Psoas muscle (tissue), 8 donors: Measurements from ENCODE around the gene BCLAF1. TPM values are rescaled to one million over a fixed set of nuclear protein-coding genes. Genes with fewer than 3 reads are reported as not detected.

Source experiments
- ATAC-seq, 4 donors: fragments of 200-7000 bp; cut with Tn5 transposase; one replicate each; pipeline ENCODE4 v1.9.1; 2020; ENCODE audit warnings: moderate library complexity in 3 of 4, mild to moderate bottlenecking in 2 of 4
- DNase-seq, 2 donors: peaks; one replicate each; pipeline ENCODE4 v3.0.0-alpha.2; 2020
- H3K27ac ChIP-seq: fragments of 200-600 bp; one replicate; pipeline ENCODE4 v1.8.0; 2022
- H3K27me3 ChIP-seq, 3 donors: fragments of 200-600 bp in 1 of 3; one replicate each; pipeline versions ENCODE4 v1.6.1 to v1.8.0; 2013 to 2022; ENCODE audit warnings: low read length in 2 of 3, mild to moderate bottlenecking in 2 of 3, moderate library complexity in 1 of 3; ENCODE audit not compliant: insufficient read depth in 3 of 3
- H3K36me3 ChIP-seq, 2 donors: fragments of 200-600 bp in 1 of 2; one replicate each; pipeline versions ENCODE4 v1.6.1 to v1.8.0; 2013 to 2022; ENCODE audit warnings: low read depth in 1 of 2, mild to moderate bottlenecking in 1 of 2, moderate library complexity in 1 of 2; ENCODE audit not compliant: insufficient read depth in 1 of 2
- H3K4me1 ChIP-seq: fragments of 200-600 bp; one replicate; pipeline ENCODE4 v1.8.0; 2022
- H3K4me3 ChIP-seq: fragments of 200-600 bp; one replicate; pipeline ENCODE4 v1.8.0; 2022; ENCODE audit warnings: mild to moderate bottlenecking
- H3K9me3 ChIP-seq: fragments of 200-600 bp; one replicate; pipeline ENCODE4 v1.8.0; 2022
- CTCF ChIP-seq: fragments of 200-600 bp; IDR thresholded peaks from one replicate; pipeline ENCODE4 v1.8.0; 2022; ENCODE audit warnings: antibody characterized with exemption
- WGBS, 3 donors: extraction: QIAGEN DNeasy Blood & Tissue Kit; methylation state at CpG; one replicate each; pipeline versions ENCODE4 v1.1.6 to v1.1.7; 2013; 5-methylcytosine and 5-hydroxymethylcytosine counted together
- intact Hi-C, 2 donors: fragments of 100-400 bp; cut with DNase I; formaldehyde crosslinking; loops; one replicate each; pipeline versions ENCODE4 v1.11.0 to v1.14.2; 2022
- polyA plus RNA-seq, 3 donors: library from polyadenylated mRNA; stranded (reverse); fragments of 200-250 nt; gene quantifications; one replicate each; pipeline ENCODE4 v1.2.3, GENCODE V29; 2013
- total RNA-seq, 4 donors: library from RNA; stranded (reverse); fragmentation: NEBNext Ultra II Directional in 2 of 4; extraction: Animal tissue kit (Norgen Biotek cat#: 25700) in 2 of 4; gene quantifications; one replicate each; pipeline versions ENCODE4 v1.2.1 to v1.2.4, GENCODE V29; 2021 to 2023
- donor health status: healthy with polysubstance abuse.
- donor health status: DM: no; HTN: no; CAD: no; lungs with moderate emphysema.
- donor health status: Bipolar disorder and iron deficiency.
- donor health status: healthy.
- donor health status: DM: yes; HTN: yes; CAD: no.
- donor health status: DM: no; HTN: no; CAD: no.
- donor health status: DM: no; HTN: no; CAD: no.
- donor health status: DM: yes; HTN: yes; CAD: no.

The BCLAF1 gene
- total and polyA plus RNA-seq, 7 donors: 22.9 to 110 (median 82.5) TPM

GRCh38 chr6:136303516-136303915 lies 13.9 kb upstream of the BCLAF1 start:
- Histone ChIP-seq H3K9me3 (no peaks in the 10 kb centered on the region), H3K4me3 (no peak overlapping the region), H3K27ac (no peak overlapping the region), H3K27me3 (no peaks in the 10 kb centered on the region), H3K4me1 (no peaks in the 10 kb centered on the region), H3K36me3 (no peaks in the 10 kb centered on the region)
- DNase-seq (no peak), ATAC-seq (no peak)
- WGBS, 3 donors: 91 to 95% (median 92%) methylated on average over 3 of the region's 3 CpGs
- TF ChIP-seq CTCF: no peak
- intact Hi-C loops: no loop called here

- Histone ChIP-seq H3K36me3 (no peaks in the 10 kb centered on the region), H3K4me1 (peaks cover 9% of the 10 kb centered on the region), H3K9me3 (no peaks in the 10 kb centered on the region), H3K4me3 (no peak overlapping the region), H3K27me3 (no peaks in the 10 kb centered on the region), H3K27ac (no peak overlapping the region)
- no peak for DNase-seq
- TF ChIP-seq CTCF: no peak
- intact Hi-C loops: no loop called here
- ATAC-seq: no peak
- 92 to 99% (median 92%) methylated on average over 3 of the region's 3 CpGs for WGBS, 3 donors
Measured at GRCh38 chr6:136294621-136295020, 5.0 kb upstream of the BCLAF1 start.

- H3K27ac ChIP-seq: peak overlapping the region; percentile 100
- H3K9me3 ChIP-seq: no peaks in the 10 kb centered on the region
- H3K4me1 ChIP-seq: peaks cover 38% of the 10 kb centered on the region
- 0 to 1% (median 1%) methylated on average over 22 of the region's 22 CpGs for WGBS, 3 donors
- H3K27me3 ChIP-seq: no peaks in the 10 kb centered on the region
- no peaks in the 10 kb centered on the region for H3K36me3 ChIP-seq
- DNase-seq (peak; percentile 87 to 94), ATAC-seq (peak; percentile 76 to 80 (median 78))
- intact Hi-C loops: no loop called here
- TF ChIP-seq CTCF: no peak
- peak overlapping the region; percentile 96 for H3K4me3 ChIP-seq
Measured at GRCh38 chr6:136290410-136291010, 864 bp upstream of the BCLAF1 start.

GRCh38 chr6:136289327-136289578 lies 393 bp downstream of the BCLAF1 start:
- Histone ChIP-seq H3K27ac (peak overlapping the region; percentile 100), H3K9me3 (no peaks in the 10 kb centered on the region), H3K4me3 (peak overlapping the region; percentile 96), H3K4me1 (peaks cover 51% of the 10 kb centered on the region), H3K27me3 (no peaks in the 10 kb centered on the region), H3K36me3 (no peaks in the 10 kb centered on the region)
- intact Hi-C loops: loop anchor here in 1 of 2 donors (5.0 kb wide), 1 partner anchor 37 kb away; the partner anchor contains the start of gene MTFR2
- DNase-seq: peak; percentile 92 to 97
- ATAC-seq: peak; percentile 81 to 87 (median 82)
- 0 to 1% (median 0%) methylated on average over 23 to 34 of the region's 34 CpGs for WGBS, 3 donors
- TF ChIP-seq CTCF: no peak
